Transverse colon (tissue), 3 donors: ENCODE results near the gene SHC3.

Experiments used
- CTCF ChIP-seq, 5 experiments: fragments of 200-600 bp in 3 of 5; fragments of 450-650 bp in 2 of 5; sonication (generic) in 3 of 5; IDR thresholded peaks; 1 replicate in 2 of 5; 2 replicates in 3 of 5; pipeline ENCODE4 v1.5.1; 2016 to 2017; ENCODE audit warnings: antibody characterized with exemption in 5 of 5, inconsistent platforms in 3 of 5, mild to moderate bottlenecking in 2 of 5, moderate library complexity in 1 of 5
- POLR2A ChIP-seq: fragments of 450-650 bp; IDR thresholded peaks from one replicate; pipeline ENCODE4 v1.6.1; 2016; ENCODE audit warnings: antibody characterized with exemption, mild to moderate bottlenecking, moderate library complexity

- TF ChIP-seq CTCF (IDR thresholded peaks at IDR 0.05) (no peak), POLR2A (no peak)
Observed at GRCh38 chr9:88971131-88971960, 207.3 kb downstream of the SHC3 start.
